IPS-15b (cell line): Measurements from ENCODE around the gene ZDHHC14.
"Not testable (repeated sequence)": the region's sequence is repeated elsewhere in the genome, so short reads cannot be mapped to it uniquely, and the experiment has no call there.

Experiments
- H3K27me3 ChIP-seq: one replicate; pipeline ENCODE4 v1.6.1; 2013; ENCODE audit warnings: low read length; ENCODE audit not compliant: control insufficient read depth, insufficient read depth
- H3K36me3 ChIP-seq: one replicate; pipeline ENCODE4 v1.6.1; 2013; ENCODE audit warnings: low read length; ENCODE audit not compliant: control insufficient read depth, insufficient read depth
- H3K4me1 ChIP-seq: one replicate; pipeline ENCODE4 v1.6.1; 2013; ENCODE audit warnings: mild to moderate bottlenecking, low read length; ENCODE audit not compliant: control insufficient read depth, insufficient read depth
- H3K4me3 ChIP-seq: one replicate; pipeline ENCODE4 v1.5.1; 2013; ENCODE audit warnings: low read depth, low read length
- H3K9ac ChIP-seq: one replicate; pipeline ENCODE4 v1.6.1; 2013; ENCODE audit warnings: low read depth, mild to moderate bottlenecking, low read length
- H3K9me3 ChIP-seq: one replicate; pipeline ENCODE4 v1.6.1; 2013; ENCODE audit warnings: mild to moderate bottlenecking, low read length; ENCODE audit not compliant: control insufficient read depth, insufficient read depth

Gene ZDHHC14

GRCh38 chr6:157380779-157381561 lies at the start of gene ZDHHC14:
TSS of gene ZDHHC14 (plus strand) at chr6:157381190.
- no peaks in the 10 kb centered on the region for H3K36me3 ChIP-seq
- no peaks in the 10 kb centered on the region for H3K4me1 ChIP-seq
- H3K4me3 ChIP-seq = peak within 1 kb of the TSS; percentile 70
- H3K9ac ChIP-seq = peak within 1 kb of the TSS; percentile 60
- H3K9me3 ChIP-seq = no peaks in the 10 kb centered on the region
- H3K27me3 ChIP-seq = peaks cover 44% of the 10 kb centered on the region

DNA sequence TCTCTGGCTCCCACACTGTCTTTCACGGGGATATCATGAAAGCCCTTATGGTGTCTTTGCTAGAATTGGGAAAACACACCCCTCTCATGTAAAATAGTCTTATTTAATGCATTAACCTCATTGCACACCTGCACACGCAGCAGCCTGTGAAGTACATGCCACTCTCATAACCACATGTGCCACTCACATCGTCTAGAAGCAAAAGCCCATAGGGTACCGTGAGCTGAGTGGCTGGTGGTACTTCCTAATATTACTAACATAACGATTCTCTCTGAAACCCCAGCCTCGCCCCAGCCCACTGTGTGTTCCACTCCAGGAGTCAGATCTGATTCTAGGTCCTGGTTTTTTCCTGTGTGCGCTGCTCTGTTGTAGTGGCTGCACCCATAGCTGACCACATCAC lies 48.2 kb upstream of the ZDHHC14 start:
- Histone ChIP-seq H3K4me3 (no peak overlapping the region), H3K27me3 (no peaks in the 10 kb centered on the region), H3K9ac (no peak overlapping the region), H3K4me1 (no peaks in the 10 kb centered on the region), H3K36me3 (no peaks in the 10 kb centered on the region), H3K9me3 (no peaks in the 10 kb centered on the region)

DNA sequence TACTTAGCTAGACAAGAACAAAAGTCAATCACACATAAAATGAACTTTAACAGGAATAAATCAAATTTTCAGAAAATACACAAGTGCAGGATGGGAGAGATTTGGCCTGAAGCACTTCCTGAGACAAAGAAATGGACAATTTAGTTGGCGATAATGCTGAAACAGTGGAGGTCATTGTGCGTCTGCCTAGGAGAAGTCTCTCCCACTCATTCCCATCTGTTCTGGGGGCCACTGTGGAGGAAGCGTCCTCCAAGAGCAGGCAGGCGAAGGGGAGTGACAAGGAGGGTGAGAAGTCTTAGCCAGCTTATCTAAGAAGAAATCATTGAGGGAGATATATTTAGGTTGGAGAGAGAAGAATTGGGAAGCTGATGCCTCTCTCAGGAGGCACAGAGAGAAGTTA lies 47.5 kb upstream of the ZDHHC14 start:
- Histone ChIP-seq H3K4me3 (no peak overlapping the region), H3K9ac (no peak overlapping the region), H3K9me3 (no peaks in the 10 kb centered on the region), H3K27me3 (no peaks in the 10 kb centered on the region), H3K4me1 (no peaks in the 10 kb centered on the region), H3K36me3 (no peaks in the 10 kb centered on the region)

- Histone ChIP-seq H3K9ac (no peak overlapping the region), H3K27me3 (no peaks in the 10 kb centered on the region), H3K4me3 (no peak overlapping the region), H3K36me3 (no peaks in the 10 kb centered on the region), H3K4me1 (no peaks in the 10 kb centered on the region), H3K9me3 (no peaks in the 10 kb centered on the region)
Observed at GRCh38 chr6:157333956-157334355, 47.0 kb upstream of the ZDHHC14 start.

DNA sequence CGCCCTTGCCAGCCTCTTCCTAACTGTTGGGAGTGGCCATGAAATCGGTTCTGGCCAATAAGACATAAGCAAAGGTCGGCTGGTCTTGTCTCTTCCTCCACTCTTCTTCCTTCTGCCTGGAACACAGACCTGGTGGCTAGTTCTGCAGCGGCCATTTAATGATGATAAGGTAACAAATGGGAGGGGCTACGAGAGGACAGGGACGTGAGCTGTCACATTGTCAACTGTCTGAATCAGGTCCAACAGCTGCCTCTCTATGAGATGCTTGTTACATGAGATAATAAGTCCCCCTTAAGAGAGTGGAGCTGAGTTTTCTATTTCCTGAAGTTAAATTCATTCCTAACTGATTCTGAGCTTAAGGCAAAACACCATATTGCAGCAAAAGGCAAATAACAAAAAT lies 45.2 kb upstream of the ZDHHC14 start:
- H3K4me3 ChIP-seq = no peak overlapping the region
- H3K9me3 ChIP-seq = no peaks in the 10 kb centered on the region
- H3K4me1 ChIP-seq = no peaks in the 10 kb centered on the region

GRCh38 chr6:157337276-157337675 lies 43.7 kb upstream of the ZDHHC14 start:
- not testable (repeated sequence) for H3K9ac ChIP-seq, H3K36me3 ChIP-seq, H3K27me3 ChIP-seq, H3K4me1 ChIP-seq, H3K4me3 ChIP-seq, H3K9me3 ChIP-seq

More for the DNA sequence above, 45.2 kb upstream of the ZDHHC14 start:
- no peaks in the 10 kb centered on the region for H3K36me3 ChIP-seq
- no peaks in the 10 kb centered on the region for H3K27me3 ChIP-seq
- H3K9ac ChIP-seq = no peak overlapping the region

- H3K9ac ChIP-seq = no peak overlapping the region
- H3K36me3 ChIP-seq = no peaks in the 10 kb centered on the region
- no peak overlapping the region for H3K4me3 ChIP-seq
- no peaks in the 10 kb centered on the region for H3K27me3 ChIP-seq
- H3K9me3 ChIP-seq = no peaks in the 10 kb centered on the region
- no peaks in the 10 kb centered on the region for H3K4me1 ChIP-seq
Observed at GRCh38 chr6:157337751-157338150, 43.2 kb upstream of the ZDHHC14 start.

DNA sequence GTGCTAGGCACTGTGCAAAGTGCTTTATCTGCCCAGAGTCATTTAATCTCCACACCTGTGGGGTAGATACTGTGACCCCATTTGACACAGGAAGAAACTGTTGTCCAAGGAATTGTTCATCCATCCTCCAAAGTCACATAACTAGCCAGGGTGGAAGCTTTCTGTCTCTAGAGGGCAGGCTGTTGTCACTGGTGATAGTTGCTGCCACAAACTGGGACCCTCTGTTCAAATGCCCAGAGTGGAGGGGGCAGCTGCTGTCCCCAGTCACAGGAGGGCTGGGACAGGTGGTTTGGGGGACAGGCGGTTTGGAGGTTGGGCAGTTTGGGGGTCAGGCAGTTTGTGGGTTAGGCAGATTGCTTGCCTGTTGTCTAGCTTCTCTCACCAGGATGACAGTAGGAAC lies 41.6 kb upstream of the ZDHHC14 start:
- Histone ChIP-seq H3K36me3 (no peaks in the 10 kb centered on the region), H3K27me3 (no peaks in the 10 kb centered on the region), H3K4me3 (no peak overlapping the region), H3K9me3 (no peaks in the 10 kb centered on the region), H3K4me1 (no peaks in the 10 kb centered on the region), H3K9ac (no peak overlapping the region)

GRCh38 chr6:157343732-157344131 lies 37.3 kb upstream of the ZDHHC14 start:
- H3K4me1 ChIP-seq = no peaks in the 10 kb centered on the region
- H3K27me3 ChIP-seq = no peaks in the 10 kb centered on the region
- H3K9ac ChIP-seq = no peak overlapping the region
- no peaks in the 10 kb centered on the region for H3K36me3 ChIP-seq
- H3K9me3 ChIP-seq = no peaks in the 10 kb centered on the region
- no peak overlapping the region for H3K4me3 ChIP-seq

DNA sequence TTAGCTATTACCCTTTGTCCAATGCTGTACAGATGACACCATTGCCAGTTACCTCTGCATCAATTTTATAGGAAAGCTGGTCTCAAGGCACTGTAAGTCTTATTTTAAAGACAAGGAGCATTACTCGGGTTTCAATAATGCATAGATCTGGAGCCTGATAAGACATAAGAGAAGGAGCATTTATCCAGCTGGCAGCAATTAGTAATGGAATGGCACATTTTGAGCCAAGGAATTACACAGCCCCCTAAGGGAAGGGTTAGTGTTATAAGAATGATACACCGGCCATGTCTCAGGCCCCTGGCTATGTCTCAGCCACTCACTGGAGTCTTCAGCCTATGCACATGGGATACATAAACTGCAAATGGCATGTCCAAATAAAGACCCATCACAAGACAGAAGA lies 34.6 kb upstream of the ZDHHC14 start:
- Histone ChIP-seq H3K4me3 (no peak overlapping the region), H3K36me3 (no peaks in the 10 kb centered on the region), H3K27me3 (no peaks in the 10 kb centered on the region), H3K9ac (no peak overlapping the region), H3K9me3 (no peaks in the 10 kb centered on the region), H3K4me1 (no peaks in the 10 kb centered on the region)

DNA sequence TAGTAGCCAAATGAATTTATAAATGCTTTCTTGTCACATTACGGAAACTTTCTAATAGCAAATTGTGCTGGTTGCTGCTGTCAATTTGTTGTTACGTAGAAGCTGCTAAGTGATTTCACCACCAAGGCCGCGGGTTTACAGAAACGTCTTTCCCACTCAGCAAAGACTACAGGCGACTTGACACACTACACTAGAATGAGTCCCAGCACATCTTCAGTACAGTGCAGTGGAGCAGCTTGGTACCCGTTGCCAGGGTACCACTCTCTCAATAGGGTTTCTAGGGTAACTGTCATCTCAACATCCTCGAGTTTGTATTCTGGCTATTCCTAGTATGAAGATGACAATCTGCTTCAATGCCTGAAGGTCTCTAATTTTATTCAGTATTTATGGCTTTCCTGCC lies 22.7 kb upstream of the ZDHHC14 start:
- Histone ChIP-seq H3K4me3 (no peak overlapping the region), H3K27me3 (no peaks in the 10 kb centered on the region), H3K4me1 (no peaks in the 10 kb centered on the region), H3K9ac (no peak overlapping the region), H3K9me3 (no peaks in the 10 kb centered on the region), H3K36me3 (no peaks in the 10 kb centered on the region)

GRCh38 chr6:157361886-157362285 lies 19.1 kb upstream of the ZDHHC14 start:
- no peaks in the 10 kb centered on the region for H3K27me3 ChIP-seq
- H3K9me3 ChIP-seq = no peaks in the 10 kb centered on the region
- no peak overlapping the region for H3K4me3 ChIP-seq

More at GRCh38 chr6:157361886-157362285, 19.1 kb upstream of the ZDHHC14 start:
- H3K9ac ChIP-seq = no peak overlapping the region
- no peaks in the 10 kb centered on the region for H3K36me3 ChIP-seq
- no peaks in the 10 kb centered on the region for H3K4me1 ChIP-seq
